HepG2 (cell line): ENCODE measurements around the gene ZC3H18. TPM values are rescaled to one million over a fixed set of nuclear protein-coding genes. Genes with fewer than 3 reads are reported as not detected.

Experiments
- CREM ChIP-seq, 2 experiments: sonication (generic) in 1 of 2; formaldehyde crosslinking in 1 of 2; IDR thresholded peaks; 2 replicates each; pipeline versions ENCODE4 v1.4.0 to v1.6.1; 2016 to 2020; ENCODE audit warnings: antibody characterized with exemption in 1 of 2, mild to moderate bottlenecking in 1 of 2, missing genetic modification reagents in 1 of 2
- GATAD2A ChIP-seq: IDR thresholded peaks from 2 replicates; pipeline ENCODE4 v1.6.1; 2016
- KLF16 ChIP-seq, 2 experiments: sonication (generic) in 1 of 2; formaldehyde crosslinking in 1 of 2; IDR thresholded peaks; 2 replicates each; pipeline versions ENCODE4 v1.6.1 to v1.8.0; 2016 to 2023; ENCODE audit warnings: missing genetic modification reagents in 2 of 2, missing compliant biosample characterization in 1 of 2
- MAZ ChIP-seq, 2 experiments: sonication (generic) in 1 of 2; formaldehyde crosslinking in 1 of 2; IDR thresholded peaks; 2 replicates each; pipeline versions ENCODE4 v1.5.0 to v1.6.1; 2012 to 2020; ENCODE audit warnings: low read depth in 2 of 2, mild to moderate bottlenecking in 2 of 2, borderline replicate concordance in 1 of 2, improper control_type of control experiment in 1 of 2, low read length in 1 of 2, missing genetic modification reagents in 1 of 2, moderate library complexity in 1 of 2
- SP2 ChIP-seq: sonication (generic); formaldehyde crosslinking; IDR thresholded peaks from 2 replicates; pipeline ENCODE4 v1.5.1; 2020; ENCODE audit warnings: mild to moderate bottlenecking, missing genetic modification reagents
- TCF7L2 ChIP-seq: IDR thresholded peaks from 2 replicates; pipeline ENCODE4 v1.6.1; 2011; ENCODE audit warnings: mild to moderate bottlenecking, low read depth, low read length, moderate library complexity
- ZIK1 ChIP-seq: sonication (generic); formaldehyde crosslinking; IDR thresholded peaks from 2 replicates; pipeline ENCODE4 v1.5.0; 2020; ENCODE audit warnings: mild to moderate bottlenecking, low read depth, missing genetic modification reagents, borderline replicate concordance
- ZNF614 ChIP-seq: IDR thresholded peaks from 2 replicates; pipeline ENCODE4 v1.6.1; 2018; ENCODE audit warnings: missing biosample characterization, missing genetic modification reagents, inconsistent platforms, borderline replicate concordance
- ZNF772 ChIP-seq: sonication (generic); formaldehyde crosslinking; IDR thresholded peaks from 2 replicates; pipeline ENCODE4 v1.5.0; 2020; ENCODE audit warnings: mild to moderate bottlenecking, missing genetic modification reagents
- ZSCAN29 ChIP-seq: sonication (generic); formaldehyde crosslinking; conservative IDR thresholded peaks from 2 replicates; pipeline ENCODE4 v1.4.0; 2020; ENCODE audit warnings: mild to moderate bottlenecking, missing genetic modification reagents
- polyA plus RNA-seq, 8 experiments: library from polyadenylated mRNA; depleted of rRNA in 3 of 8; stranded (reverse) in 7 of 8; unstranded in 1 of 8; fragments of >200 nt; fragmentation: Illumina TruSeq in 4 of 8; extraction: Trizol in 4 of 8; gene quantifications; 2 replicates each; pipeline versions ENCODE4 v1.2.1 to v1.2.3, GENCODE V29; 2011 to 2016; ENCODE audit warnings: low read depth in 4 of 8, missing spikeins in 1 of 8, mixed read lengths in 1 of 8; ENCODE audit not compliant: insufficient read depth in 1 of 8
- total RNA-seq, 5 experiments: library from RNA; depleted of rRNA; stranded (reverse); fragments of >200 nt; fragmentation: Illumina TruSeq; extraction: Trizol; gene quantifications; 2 replicates each; pipeline ENCODE4 v1.2.3, GENCODE V29; 2016; ENCODE audit warnings: low read depth in 1 of 5
- TF ChIP-seq, protein P1 (sequence below): sonication (generic); formaldehyde crosslinking; IDR thresholded peaks from 2 replicates; pipeline ENCODE4 v1.4.0; 2020; ENCODE audit warnings: missing genetic modification reagents
- TF ChIP-seq, protein P2 (sequence below): sonication (generic); formaldehyde crosslinking; IDR thresholded peaks from 2 replicates; pipeline ENCODE4 v1.4.0; 2020; ENCODE audit warnings: mild to moderate bottlenecking, missing genetic modification reagents
- TF ChIP-seq, protein P3 (sequence below): sonication (generic); formaldehyde crosslinking; IDR thresholded peaks from 2 replicates; pipeline ENCODE4 v1.9.0; 2021; ENCODE audit warnings: missing genetic modification reagents, mild to moderate bottlenecking, borderline replicate concordance
- TF ChIP-seq, protein P4 (sequence below): IDR thresholded peaks from 2 replicates; pipeline ENCODE4 v1.6.1; 2016; ENCODE audit warnings: low read depth, control low read depth

The ZC3H18 gene
- total and polyA plus RNA-seq, 2 of the 13 experiments (the other 11 are each of a cell fraction or from before 2014, with no cell fraction given) = 11.2 to 27.4 TPM

- TF ChIP-seq ZSCAN29 = no peak
- peak; percentile 25; the same call in 1 of the 2 replicates for TF ChIP-seq CREM (IDR thresholded peaks at IDR 0.05)
- TF ChIP-seq CREM (CRISPR knock-in tag; IDR thresholded peaks at IDR 0.05) = no peak
- 0 out of 2 replicates have a peak, but pooled peaks have one; percentile 40 for TF ChIP-seq ZNF614 (CRISPR knock-in tag)
- TF ChIP-seq TCF7L2 = no peak
- TF ChIP-seq, protein P1, sequence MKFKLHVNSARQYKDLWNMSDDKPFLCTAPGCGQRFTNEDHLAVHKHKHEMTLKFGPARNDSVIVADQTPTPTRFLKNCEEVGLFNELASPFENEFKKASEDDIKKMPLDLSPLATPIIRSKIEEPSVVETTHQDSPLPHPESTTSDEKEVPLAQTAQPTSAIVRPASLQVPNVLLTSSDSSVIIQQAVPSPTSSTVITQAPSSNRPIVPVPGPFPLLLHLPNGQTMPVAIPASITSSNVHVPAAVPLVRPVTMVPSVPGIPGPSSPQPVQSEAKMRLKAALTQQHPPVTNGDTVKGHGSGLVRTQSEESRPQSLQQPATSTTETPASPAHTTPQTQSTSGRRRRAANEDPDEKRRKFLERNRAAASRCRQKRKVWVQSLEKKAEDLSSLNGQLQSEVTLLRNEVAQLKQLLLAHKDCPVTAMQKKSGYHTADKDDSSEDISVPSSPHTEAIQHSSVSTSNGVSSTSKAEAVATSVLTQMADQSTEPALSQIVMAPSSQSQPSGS = peak; percentile 63; the same call in 1 of the 2 replicates
- peak; percentile 69; the same call in 1 of the 2 replicates for TF ChIP-seq MAZ (IDR thresholded peaks at IDR 0.05; ENCODE audit: borderline replicate concordance, low read depth, low read length)
- 0 out of 2 replicates have a peak, but pooled peaks have one; percentile 55 for TF ChIP-seq MAZ (CRISPR knock-in tag; IDR thresholded peaks at IDR 0.05; ENCODE audit: low read depth)
- no peak for TF ChIP-seq SP2 (CRISPR knock-in tag)
- TF ChIP-seq, protein P2, sequence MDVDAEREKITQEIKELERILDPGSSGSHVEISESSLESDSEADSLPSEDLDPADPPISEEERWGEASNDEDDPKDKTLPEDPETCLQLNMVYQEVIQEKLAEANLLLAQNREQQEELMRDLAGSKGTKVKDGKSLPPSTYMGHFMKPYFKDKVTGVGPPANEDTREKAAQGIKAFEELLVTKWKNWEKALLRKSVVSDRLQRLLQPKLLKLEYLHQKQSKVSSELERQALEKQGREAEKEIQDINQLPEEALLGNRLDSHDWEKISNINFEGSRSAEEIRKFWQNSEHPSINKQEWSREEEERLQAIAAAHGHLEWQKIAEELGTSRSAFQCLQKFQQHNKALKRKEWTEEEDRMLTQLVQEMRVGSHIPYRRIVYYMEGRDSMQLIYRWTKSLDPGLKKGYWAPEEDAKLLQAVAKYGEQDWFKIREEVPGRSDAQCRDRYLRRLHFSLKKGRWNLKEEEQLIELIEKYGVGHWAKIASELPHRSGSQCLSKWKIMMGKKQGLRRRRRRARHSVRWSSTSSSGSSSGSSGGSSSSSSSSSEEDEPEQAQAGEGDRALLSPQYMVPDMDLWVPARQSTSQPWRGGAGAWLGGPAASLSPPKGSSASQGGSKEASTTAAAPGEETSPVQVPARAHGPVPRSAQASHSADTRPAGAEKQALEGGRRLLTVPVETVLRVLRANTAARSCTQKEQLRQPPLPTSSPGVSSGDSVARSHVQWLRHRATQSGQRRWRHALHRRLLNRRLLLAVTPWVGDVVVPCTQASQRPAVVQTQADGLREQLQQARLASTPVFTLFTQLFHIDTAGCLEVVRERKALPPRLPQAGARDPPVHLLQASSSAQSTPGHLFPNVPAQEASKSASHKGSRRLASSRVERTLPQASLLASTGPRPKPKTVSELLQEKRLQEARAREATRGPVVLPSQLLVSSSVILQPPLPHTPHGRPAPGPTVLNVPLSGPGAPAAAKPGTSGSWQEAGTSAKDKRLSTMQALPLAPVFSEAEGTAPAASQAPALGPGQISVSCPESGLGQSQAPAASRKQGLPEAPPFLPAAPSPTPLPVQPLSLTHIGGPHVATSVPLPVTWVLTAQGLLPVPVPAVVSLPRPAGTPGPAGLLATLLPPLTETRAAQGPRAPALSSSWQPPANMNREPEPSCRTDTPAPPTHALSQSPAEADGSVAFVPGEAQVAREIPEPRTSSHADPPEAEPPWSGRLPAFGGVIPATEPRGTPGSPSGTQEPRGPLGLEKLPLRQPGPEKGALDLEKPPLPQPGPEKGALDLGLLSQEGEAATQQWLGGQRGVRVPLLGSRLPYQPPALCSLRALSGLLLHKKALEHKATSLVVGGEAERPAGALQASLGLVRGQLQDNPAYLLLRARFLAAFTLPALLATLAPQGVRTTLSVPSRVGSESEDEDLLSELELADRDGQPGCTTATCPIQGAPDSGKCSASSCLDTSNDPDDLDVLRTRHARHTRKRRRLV (CRISPR knock-in tag) = peak; percentile 58; the same call in 1 of the 2 replicates
- TF ChIP-seq, protein P3, sequence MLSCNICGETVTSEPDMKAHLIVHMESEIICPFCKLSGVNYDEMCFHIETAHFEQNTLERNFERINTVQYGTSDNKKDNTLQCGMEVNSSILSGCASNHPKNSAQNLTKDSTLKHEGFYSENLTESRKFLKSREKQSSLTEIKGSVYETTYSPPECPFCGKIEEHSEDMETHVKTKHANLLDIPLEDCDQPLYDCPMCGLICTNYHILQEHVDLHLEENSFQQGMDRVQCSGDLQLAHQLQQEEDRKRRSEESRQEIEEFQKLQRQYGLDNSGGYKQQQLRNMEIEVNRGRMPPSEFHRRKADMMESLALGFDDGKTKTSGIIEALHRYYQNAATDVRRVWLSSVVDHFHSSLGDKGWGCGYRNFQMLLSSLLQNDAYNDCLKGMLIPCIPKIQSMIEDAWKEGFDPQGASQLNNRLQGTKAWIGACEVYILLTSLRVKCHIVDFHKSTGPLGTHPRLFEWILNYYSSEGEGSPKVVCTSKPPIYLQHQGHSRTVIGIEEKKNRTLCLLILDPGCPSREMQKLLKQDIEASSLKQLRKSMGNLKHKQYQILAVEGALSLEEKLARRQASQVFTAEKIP (CRISPR knock-in tag) = no peak
- 0 out of 2 replicates have a peak, but pooled peaks have one; percentile 31 for TF ChIP-seq ZIK1
- TF ChIP-seq, protein P4, sequence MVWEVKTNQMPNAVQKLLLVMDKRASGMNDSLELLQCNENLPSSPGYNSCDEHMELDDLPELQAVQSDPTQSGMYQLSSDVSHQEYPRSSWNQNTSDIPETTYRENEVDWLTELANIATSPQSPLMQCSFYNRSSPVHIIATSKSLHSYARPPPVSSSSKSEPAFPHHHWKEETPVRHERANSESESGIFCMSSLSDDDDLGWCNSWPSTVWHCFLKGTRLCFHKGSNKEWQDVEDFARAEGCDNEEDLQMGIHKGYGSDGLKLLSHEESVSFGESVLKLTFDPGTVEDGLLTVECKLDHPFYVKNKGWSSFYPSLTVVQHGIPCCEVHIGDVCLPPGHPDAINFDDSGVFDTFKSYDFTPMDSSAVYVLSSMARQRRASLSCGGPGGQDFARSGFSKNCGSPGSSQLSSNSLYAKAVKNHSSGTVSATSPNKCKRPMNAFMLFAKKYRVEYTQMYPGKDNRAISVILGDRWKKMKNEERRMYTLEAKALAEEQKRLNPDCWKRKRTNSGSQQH (CRISPR knock-in tag) = no peak; the same call in 1 of the 2 replicates
- peak; percentile 79 for TF ChIP-seq GATAD2A (CRISPR knock-in tag)
- TF ChIP-seq ZNF772 (CRISPR knock-in tag) = no peak
- TF ChIP-seq KLF16 (CRISPR knock-in tag; IDR thresholded peaks at IDR 0.05) = no peak
These were observed 48.2 kb downstream of the ZC3H18 start (continued) for GRCh38 chr16:88618182-88618955.
